ENCODE data around the gene TBC1D22A. TPM values are rescaled to one million over a fixed set of nuclear protein-coding genes. Genes with fewer than 3 reads are reported as not detected.

TBC1D22A gene
- total RNA-seq, 1 donor from 2014 or later: 87.8 TPM

DNA sequence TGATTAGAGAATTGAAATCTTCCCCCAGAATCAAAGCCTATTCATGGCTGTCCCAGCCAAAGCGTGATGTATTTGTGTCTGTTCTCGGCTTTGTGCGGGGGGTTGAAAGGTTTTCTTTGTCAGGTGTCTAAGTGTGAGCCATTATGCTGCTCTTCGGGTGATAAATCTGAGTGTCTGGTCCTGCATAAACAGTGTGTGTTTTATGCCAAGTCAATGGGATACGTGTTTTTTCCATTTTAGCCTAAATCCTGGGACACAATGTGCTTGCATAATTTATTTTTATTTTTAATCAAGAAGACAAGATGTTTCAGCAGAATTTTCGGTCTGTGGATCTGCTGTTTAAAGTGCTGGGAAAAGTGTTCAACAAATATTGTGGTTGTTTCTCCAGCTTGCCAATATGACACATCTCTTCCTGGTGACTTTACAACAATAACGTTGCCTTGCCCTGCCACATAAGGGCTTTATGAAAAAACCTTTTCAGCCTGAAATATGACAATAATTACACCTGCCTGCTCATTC lies 267.8 kb downstream of the TBC1D22A start:
- intact Hi-C loops (cut with DNase I): no loop called here
- H3K27ac ChIP-seq: no peak overlapping the region
- H3K4me1 ChIP-seq: no peaks in the 10 kb centered on the region
- no peaks in the 10 kb centered on the region for H3K9me3 ChIP-seq
- no peaks in the 10 kb centered on the region for H3K27me3 ChIP-seq
- no peak overlapping the region for H3K4me3 ChIP-seq
- H3K36me3 ChIP-seq: no peaks in the 10 kb centered on the region
- TF ChIP-seq, protein P1, sequence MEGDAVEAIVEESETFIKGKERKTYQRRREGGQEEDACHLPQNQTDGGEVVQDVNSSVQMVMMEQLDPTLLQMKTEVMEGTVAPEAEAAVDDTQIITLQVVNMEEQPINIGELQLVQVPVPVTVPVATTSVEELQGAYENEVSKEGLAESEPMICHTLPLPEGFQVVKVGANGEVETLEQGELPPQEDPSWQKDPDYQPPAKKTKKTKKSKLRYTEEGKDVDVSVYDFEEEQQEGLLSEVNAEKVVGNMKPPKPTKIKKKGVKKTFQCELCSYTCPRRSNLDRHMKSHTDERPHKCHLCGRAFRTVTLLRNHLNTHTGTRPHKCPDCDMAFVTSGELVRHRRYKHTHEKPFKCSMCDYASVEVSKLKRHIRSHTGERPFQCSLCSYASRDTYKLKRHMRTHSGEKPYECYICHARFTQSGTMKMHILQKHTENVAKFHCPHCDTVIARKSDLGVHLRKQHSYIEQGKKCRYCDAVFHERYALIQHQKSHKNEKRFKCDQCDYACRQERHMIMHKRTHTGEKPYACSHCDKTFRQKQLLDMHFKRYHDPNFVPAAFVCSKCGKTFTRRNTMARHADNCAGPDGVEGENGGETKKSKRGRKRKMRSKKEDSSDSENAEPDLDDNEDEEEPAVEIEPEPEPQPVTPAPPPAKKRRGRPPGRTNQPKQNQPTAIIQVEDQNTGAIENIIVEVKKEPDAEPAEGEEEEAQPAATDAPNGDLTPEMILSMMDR (IDR thresholded peaks at IDR 0.05): no peak
- DNase-seq (ENCODE audit: low spot score in 2 of 2): no peak

DNA sequence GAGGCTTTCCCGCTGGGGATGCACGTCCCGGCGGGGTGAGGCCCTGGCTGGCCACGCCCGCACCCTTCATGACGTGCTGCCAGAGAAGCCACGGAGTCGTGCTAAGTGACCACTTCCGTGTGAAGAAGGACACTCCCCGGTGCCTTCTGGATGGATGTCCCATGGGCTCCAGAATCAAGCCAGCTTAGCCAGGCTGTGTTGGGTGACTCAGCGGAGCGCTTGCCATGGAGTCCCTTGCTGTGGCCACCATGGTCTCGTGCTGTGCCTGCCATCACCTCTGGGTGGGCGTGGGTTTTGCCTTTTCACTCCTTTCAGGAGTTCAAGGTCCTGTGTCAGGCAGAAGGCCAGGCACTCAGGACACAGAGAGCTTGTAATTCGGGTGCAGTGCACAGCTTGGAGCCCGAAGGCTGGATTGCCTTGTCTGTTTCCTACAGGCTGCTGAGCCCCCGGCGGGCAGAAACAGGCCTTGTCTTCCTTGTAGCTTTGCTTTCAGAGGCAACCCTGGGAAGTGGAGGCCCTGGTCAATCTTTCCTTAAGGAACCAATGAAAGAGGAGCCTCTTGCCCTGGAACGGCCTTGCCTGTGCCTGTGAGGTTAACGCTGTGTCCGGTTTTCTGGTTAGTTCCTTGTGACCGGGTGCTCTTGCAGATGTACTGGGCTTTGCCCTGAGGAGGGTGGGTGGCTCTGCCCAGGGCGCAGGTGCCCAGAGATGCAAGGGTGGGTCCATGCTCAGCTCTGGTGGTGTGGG lies 268.6 kb downstream of the TBC1D22A start:
- Histone ChIP-seq H3K4me3 (no peak overlapping the region), H3K36me3 (no peaks in the 10 kb centered on the region), H3K27ac (no peak overlapping the region), H3K27me3 (no peaks in the 10 kb centered on the region), H3K4me1 (no peaks in the 10 kb centered on the region), H3K9me3 (no peaks in the 10 kb centered on the region)
- TF ChIP-seq, protein P1 (IDR thresholded peaks at IDR 0.05): no peak
- intact Hi-C loops (cut with DNase I): no loop called here
- DNase-seq (ENCODE audit: low spot score in 2 of 2): no peak

GRCh38 chr22:47031628-47031915 lies 269.1 kb downstream of the TBC1D22A start:
- no peaks in the 10 kb centered on the region for H3K4me1 ChIP-seq
- peaks cover 0 to under 1% of the 10 kb centered on the region in 2 donors for H3K36me3 ChIP-seq
- no peak overlapping the region for H3K27ac ChIP-seq
- TF ChIP-seq, protein P1 (IDR thresholded peaks at IDR 0.05): no peak
- no peaks in the 10 kb centered on the region for H3K9me3 ChIP-seq
- intact Hi-C loops (cut with DNase I): no loop called here
- no peak for DNase-seq (ENCODE audit: low spot score in 2 of 2)
- no peaks in the 10 kb centered on the region for H3K27me3 ChIP-seq
- no peak overlapping the region for H3K4me3 ChIP-seq

DNA sequence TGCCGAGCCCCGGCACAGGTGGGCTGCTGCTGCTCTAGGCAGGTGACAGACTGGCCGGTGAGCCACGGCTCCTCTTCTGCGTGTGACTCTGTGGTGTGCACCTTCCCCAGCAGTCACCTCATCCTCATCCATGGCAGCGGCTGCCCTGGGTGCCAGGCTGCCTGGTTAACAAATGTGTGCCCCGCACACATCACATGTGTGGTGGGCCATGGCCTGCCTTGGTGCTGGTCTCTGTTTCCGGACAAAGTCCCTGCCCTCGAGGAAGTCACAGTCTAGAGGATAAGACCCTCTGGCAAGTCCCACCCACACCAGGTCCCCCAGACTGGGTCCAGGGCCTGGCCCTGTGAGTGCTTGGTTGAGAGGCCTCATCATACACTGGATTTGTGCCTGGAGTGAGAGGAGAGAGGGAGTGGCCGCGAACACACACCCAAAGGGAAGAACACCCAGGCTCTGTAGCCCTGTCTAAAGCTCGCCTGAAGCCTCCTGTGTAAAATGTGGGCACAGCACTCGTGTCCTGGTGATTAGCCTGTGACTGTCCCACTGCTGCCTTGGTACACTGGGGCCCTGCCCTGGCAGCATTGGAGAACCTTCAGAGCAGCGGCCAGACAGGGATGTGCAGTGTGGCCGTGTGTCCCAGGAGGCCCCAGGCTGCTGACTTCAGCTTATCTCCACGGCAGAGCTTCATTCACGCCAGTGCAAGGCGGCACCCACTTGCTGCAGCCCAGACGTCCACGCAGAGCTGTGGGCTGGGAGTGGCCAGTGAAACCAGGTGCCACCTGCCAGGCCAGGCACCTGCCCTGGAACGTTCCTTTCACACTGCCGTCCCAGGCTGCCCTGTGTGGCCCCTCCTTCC lies 269.9 kb downstream of the TBC1D22A start:
- TF ChIP-seq, protein P1 (IDR thresholded peaks at IDR 0.05): no peak
- H3K4me3 ChIP-seq: no peak overlapping the region
- no peaks in the 10 kb centered on the region for H3K27me3 ChIP-seq
- no peak for DNase-seq (ENCODE audit: low spot score in 2 of 2)
- intact Hi-C loops (cut with DNase I): no loop called here
- H3K27ac ChIP-seq: no peak overlapping the region
- no peaks in the 10 kb centered on the region for H3K9me3 ChIP-seq
- H3K36me3 ChIP-seq: peaks cover 0 to 8% of the 10 kb centered on the region in 2 donors
- H3K4me1 ChIP-seq: no peaks in the 10 kb centered on the region

DNA sequence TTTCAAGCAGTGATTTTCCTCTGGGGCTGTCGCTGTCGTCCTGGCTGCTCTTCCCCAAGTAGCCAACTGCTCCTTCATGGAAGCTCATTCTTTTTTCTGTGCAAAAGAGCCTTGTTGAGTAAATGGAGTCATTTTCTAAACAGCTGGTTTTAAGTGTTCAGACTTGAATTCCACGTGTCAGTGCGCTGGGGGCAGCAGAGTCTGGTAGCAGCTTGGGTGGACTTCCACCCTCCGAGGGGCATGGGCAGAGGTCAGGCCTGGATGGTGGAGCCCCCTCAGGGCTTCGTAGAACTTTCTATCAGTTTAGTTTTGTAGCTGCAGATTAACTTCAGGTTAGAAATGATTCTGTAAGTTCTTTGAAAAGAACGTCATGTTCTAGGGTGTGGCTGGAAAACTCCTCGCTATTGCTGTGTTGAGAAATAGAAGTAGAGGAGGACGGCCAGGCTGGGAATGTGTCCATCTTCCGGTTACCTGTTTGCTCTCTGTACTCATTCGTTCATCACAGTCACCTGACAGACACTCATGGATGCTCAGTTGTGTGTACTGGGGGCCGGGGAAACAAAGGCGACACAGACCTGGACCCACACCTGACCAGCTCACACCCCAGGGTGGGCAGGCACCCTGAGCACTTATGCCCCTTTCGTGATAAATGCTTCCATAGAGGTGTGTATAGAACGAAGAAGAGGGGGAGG lies 270.7 kb downstream of the TBC1D22A start:
- no peaks in the 10 kb centered on the region for H3K9me3 ChIP-seq
- no peak for DNase-seq (ENCODE audit: low spot score in 2 of 2)
- intact Hi-C loops (cut with DNase I): no loop called here
- no peak overlapping the region for H3K4me3 ChIP-seq
- H3K27me3 ChIP-seq: no peaks in the 10 kb centered on the region
- H3K36me3 ChIP-seq: peaks cover 0 to 15% of the 10 kb centered on the region in 2 donors
- H3K27ac ChIP-seq: no peak overlapping the region
- TF ChIP-seq, protein P1 (IDR thresholded peaks at IDR 0.05): no peak
- H3K4me1 ChIP-seq: no peaks in the 10 kb centered on the region

Data from ascending aorta (tissue), 2 donors.